HEK293 (cell line): ENCODE measurements around the gene ARPC2.
A peak's percentile ranks its signal among the peaks of the same experiment; 100 is the strongest.

ENCODE experiments used
- CTCF ChIA-PET: fragments of 350-600 bp; formaldehyde crosslinking; extraction: SDS; loops from one replicate; lab custom pipeline; 2021; ENCODE audit warnings: antibody characterized with exemption; lab: Yijun Ruan, JAX
- POLR2A ChIA-PET: fragments of 300-600 bp; formaldehyde crosslinking; extraction: SDS; loops from one replicate; lab custom pipeline; 2020; ENCODE audit warnings: antibody characterized with exemption, inconsistent platforms; lab: Yijun Ruan, JAX
- H3K27ac ChIP-seq: fragments of 200-500 bp; sonication (Bioruptor generic); 2 replicates; pipeline ENCODE4 v1.5.1; 2014; ENCODE audit warnings: low read depth, low read length, control low read depth, inconsistent platforms; ENCODE audit errors: extremely low read depth
- H3K36me3 ChIP-seq, 2 experiments: fragments of 200-500 bp in 1 of 2; sonication (Bioruptor generic) in 1 of 2; 1 replicate in 1 of 2; 2 replicates in 1 of 2; pipeline ENCODE4 v1.5.1; 2014 to 2017; ENCODE audit warnings: inconsistent platforms in 2 of 2, low read length in 2 of 2; ENCODE audit not compliant: control insufficient read depth in 2 of 2, insufficient read depth in 1 of 2
- H3K4me1 ChIP-seq: fragments of 200-500 bp; sonication (Bioruptor generic); 2 replicates; pipeline ENCODE4 v1.5.1; 2014; ENCODE audit warnings: mild to moderate bottlenecking, low read length, inconsistent platforms; ENCODE audit not compliant: control insufficient read depth, insufficient read depth
- H3K4me3 ChIP-seq: 2 replicates; pipeline ENCODE4 v1.5.1; 2011; ENCODE audit warnings: low read depth, mild to moderate bottlenecking, control low read depth, low read length, moderate library complexity
- H3K9me3 ChIP-seq: fragments of 200-500 bp; sonication (Bioruptor generic); 2 replicates; pipeline ENCODE4 v1.5.1; 2014; ENCODE audit warnings: low read depth, low read length, inconsistent platforms; ENCODE audit not compliant: control insufficient read depth, insufficient read depth
- BCL11A ChIP-seq: fragments of 450-650 bp; formaldehyde crosslinking; IDR thresholded peaks from 2 replicates; pipeline ENCODE4 v1.5.1; 2016; ENCODE audit warnings: low read depth, missing biosample characterization, missing genetic modification characterization
- GLIS2 ChIP-seq: fragments of 450-650 bp; formaldehyde crosslinking; IDR thresholded peaks from 2 replicates; pipeline ENCODE4 v1.5.1; 2016; ENCODE audit warnings: missing biosample characterization, missing genetic modification characterization
- HIC1 ChIP-seq: fragments of 450-650 bp; formaldehyde crosslinking; IDR thresholded peaks from 2 replicates; pipeline ENCODE4 v1.5.1; 2016; ENCODE audit warnings: missing biosample characterization, missing genetic modification characterization
- KLF8 ChIP-seq: fragments of 450-650 bp; formaldehyde crosslinking; IDR thresholded peaks from 2 replicates; pipeline ENCODE4 v1.5.1; 2016; ENCODE audit warnings: missing biosample characterization, missing genetic modification characterization
- TCF7L2 ChIP-seq: IDR thresholded peaks from 2 replicates; pipeline ENCODE4 v1.6.1; 2011; ENCODE audit warnings: low read depth, mild to moderate bottlenecking, inconsistent platforms, low read length, moderate library complexity, borderline replicate concordance
- ZBTB10 ChIP-seq: fragments of 450-650 bp; formaldehyde crosslinking; IDR thresholded peaks from 2 replicates; pipeline ENCODE4 v1.5.1; 2016; ENCODE audit warnings: missing biosample characterization, missing genetic modification characterization
- ZBTB44 ChIP-seq: fragments of 450-650 bp; IDR thresholded peaks from 2 replicates; pipeline ENCODE4 v1.5.1; 2018; ENCODE audit warnings: missing biosample characterization, mild to moderate bottlenecking, missing genetic modification characterization
- ZEB2 ChIP-seq: fragments of 450-650 bp; formaldehyde crosslinking; IDR thresholded peaks from 2 replicates; pipeline ENCODE4 v1.5.1; 2016; ENCODE audit warnings: missing biosample characterization, missing genetic modification characterization
- ZFP41 ChIP-seq: fragments of 450-650 bp; formaldehyde crosslinking; IDR thresholded peaks from 2 replicates; pipeline ENCODE4 v1.5.1; 2016; ENCODE audit warnings: missing biosample characterization, missing genetic modification characterization, borderline replicate concordance
- ZFP69B ChIP-seq: fragments of 450-650 bp; formaldehyde crosslinking; IDR thresholded peaks from 2 replicates; pipeline ENCODE4 v1.5.1; 2016; ENCODE audit warnings: missing biosample characterization, missing genetic modification characterization
- ZNF114 ChIP-seq: fragments of 450-650 bp; formaldehyde crosslinking; IDR thresholded peaks from 2 replicates; pipeline ENCODE4 v1.5.0; 2017; ENCODE audit warnings: missing biosample characterization, missing genetic modification characterization
- ZNF133 ChIP-seq: fragments of 450-650 bp; formaldehyde crosslinking; IDR thresholded peaks from 2 replicates; pipeline ENCODE4 v1.5.1; 2016; ENCODE audit warnings: missing biosample characterization, missing genetic modification characterization
- ZNF138 ChIP-seq: fragments of 450-650 bp; formaldehyde crosslinking; IDR thresholded peaks from 2 replicates; pipeline ENCODE4 v1.5.1; 2016; ENCODE audit warnings: missing biosample characterization, missing genetic modification characterization, borderline replicate concordance
- ZNF19 ChIP-seq: fragments of 450-650 bp; formaldehyde crosslinking; IDR thresholded peaks from 2 replicates; pipeline ENCODE4; 2016; ENCODE audit warnings: missing biosample characterization, missing genetic modification characterization, low read depth
- ZNF2 ChIP-seq: fragments of 450-650 bp; formaldehyde crosslinking; IDR thresholded peaks from 2 replicates; pipeline ENCODE4 v1.5.1; 2016; ENCODE audit warnings: missing biosample characterization, missing genetic modification characterization
- ZNF280D ChIP-seq: fragments of 450-650 bp; formaldehyde crosslinking; IDR thresholded peaks from 2 replicates; pipeline ENCODE4 v1.5.1; 2016; ENCODE audit warnings: missing biosample characterization, missing genetic modification characterization
- ZNF335 ChIP-seq: fragments of 450-650 bp; formaldehyde crosslinking; conservative IDR thresholded peaks from 2 replicates; pipeline ENCODE4 v1.5.1; 2016; ENCODE audit warnings: missing biosample characterization, missing genetic modification characterization
- ZNF558 ChIP-seq: fragments of 450-650 bp; formaldehyde crosslinking; IDR thresholded peaks from 2 replicates; pipeline ENCODE4 v1.5.1; 2016; ENCODE audit warnings: missing biosample characterization, missing genetic modification characterization
- ZNF664 ChIP-seq: fragments of 450-650 bp; formaldehyde crosslinking; IDR thresholded peaks from 2 replicates; pipeline ENCODE4 v1.5.1; 2016; ENCODE audit warnings: missing biosample characterization, missing genetic modification characterization
- ZNF692 ChIP-seq: fragments of 450-650 bp; formaldehyde crosslinking; IDR thresholded peaks from 2 replicates; pipeline ENCODE4 v1.5.1; 2016; ENCODE audit warnings: missing biosample characterization, missing genetic modification characterization
- ZNF776 ChIP-seq: fragments of 450-650 bp; formaldehyde crosslinking; IDR thresholded peaks from 2 replicates; pipeline ENCODE4 v1.5.0; 2017; ENCODE audit warnings: missing biosample characterization, missing genetic modification characterization, borderline replicate concordance
- ZNF830 ChIP-seq: fragments of 450-650 bp; IDR thresholded peaks from 2 replicates; pipeline ENCODE4 v1.5.0; 2018; ENCODE audit warnings: missing biosample characterization, missing genetic modification characterization, low read depth, mild to moderate bottlenecking, moderate library complexity
- ZNF837 ChIP-seq: fragments of 450-650 bp; formaldehyde crosslinking; IDR thresholded peaks from 2 replicates; pipeline ENCODE4 v1.5.1; 2016; ENCODE audit warnings: missing biosample characterization, missing genetic modification characterization
- TF ChIP-seq, protein P1 (sequence below): fragments of 450-650 bp; formaldehyde crosslinking; IDR thresholded peaks from 2 replicates; pipeline ENCODE4 v1.5.1; 2016; ENCODE audit warnings: missing biosample characterization, missing genetic modification characterization

ARPC2 gene

GRCh38 chr2:218292048-218293014 is 75.3 kb downstream of the ARPC2 start, which contains the start of gene TMBIM1:
TSS of gene TMBIM1 (minus strand) at chr2:218292503. CDS start at chr2:218282141, 10,362 bp downstream.
- peak within 1 kb of the TSS; percentile 64 for H3K4me3 ChIP-seq
- peaks cover 3% of the 10 kb centered on the region; the same call in 1 of the 2 replicates for H3K4me1 ChIP-seq
- no peak for TF ChIP-seq ZNF2
- no peak for TF ChIP-seq ZFP41 (tag by site-specific recombination)
- no peak for TF ChIP-seq ZFP69B (tag by site-specific recombination)
- TF ChIP-seq BCL11A (tag by site-specific recombination): no peak
- TF ChIP-seq ZNF830: no peak
- TF ChIP-seq ZNF335 (tag by site-specific recombination): no peak; the same call in none of the 2 replicates
- TF ChIP-seq ZNF138 (tag by site-specific recombination): no peak
- no peak for TF ChIP-seq ZNF837 (tag by site-specific recombination)
- peak; percentile 47; the same call in 1 of the 2 replicates for TF ChIP-seq KLF8 (tag by site-specific recombination)
- TF ChIP-seq ZNF664 (tag by site-specific recombination): no peak
- no peak for TF ChIP-seq ZNF280D (tag by site-specific recombination)
- TF ChIP-seq GLIS2 (tag by site-specific recombination): peak; percentile 74
- no peak for TF ChIP-seq ZEB2 (tag by site-specific recombination)
- peak; percentile 34; the same call in 1 of the 2 replicates for TF ChIP-seq HIC1 (tag by site-specific recombination)
- no peak for TF ChIP-seq ZNF114
- TF ChIP-seq TCF7L2: no peak
- TF ChIP-seq ZBTB44 (tag by site-specific recombination): no peak
- no peak for TF ChIP-seq ZNF558 (tag by site-specific recombination)
- TF ChIP-seq ZNF19: no peak
- TF ChIP-seq, protein P1, sequence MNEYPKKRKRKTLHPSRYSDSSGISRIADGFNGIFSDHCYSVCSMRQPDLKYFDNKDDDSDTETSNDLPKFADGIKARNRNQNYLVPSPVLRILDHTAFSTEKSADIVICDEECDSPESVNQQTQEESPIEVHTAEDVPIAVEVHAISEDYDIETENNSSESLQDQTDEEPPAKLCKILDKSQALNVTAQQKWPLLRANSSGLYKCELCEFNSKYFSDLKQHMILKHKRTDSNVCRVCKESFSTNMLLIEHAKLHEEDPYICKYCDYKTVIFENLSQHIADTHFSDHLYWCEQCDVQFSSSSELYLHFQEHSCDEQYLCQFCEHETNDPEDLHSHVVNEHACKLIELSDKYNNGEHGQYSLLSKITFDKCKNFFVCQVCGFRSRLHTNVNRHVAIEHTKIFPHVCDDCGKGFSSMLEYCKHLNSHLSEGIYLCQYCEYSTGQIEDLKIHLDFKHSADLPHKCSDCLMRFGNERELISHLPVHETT: no peak
- no peak for TF ChIP-seq ZNF776 (tag by site-specific recombination)
- no peak for TF ChIP-seq ZBTB10 (tag by site-specific recombination)
- no peak for TF ChIP-seq ZNF133 (tag by site-specific recombination)
- no peak for TF ChIP-seq ZNF692 (tag by site-specific recombination)

More at GRCh38 chr2:218292048-218293014, 75.3 kb downstream of the ARPC2 start, which contains the start of gene TMBIM1:
- H3K27ac ChIP-seq: peak within 1 kb of the TSS; percentile 27; the same call in 1 of the 2 replicates
- no peaks in the 10 kb centered on the region for H3K9me3 ChIP-seq
- CTCF ChIA-PET: interaction anchor here (0.5 to 8.8 kb wide), 11 partner anchors 8 to 174 kb away, joined by 3 to 89 read pairs (median 3); partner anchors contain the start of genes AAMP and PNKD
- POLR2A ChIA-PET: interaction anchor here (1.5 kb wide), 1 partner anchor 105 kb away, joined by 4 read pairs; no protein-coding TSS in a partner anchor
- H3K36me3 ChIP-seq: no peaks in the 10 kb centered on the region
